ENCODE measurements around the gene DPP6.

DPP6 gene

DNA sequence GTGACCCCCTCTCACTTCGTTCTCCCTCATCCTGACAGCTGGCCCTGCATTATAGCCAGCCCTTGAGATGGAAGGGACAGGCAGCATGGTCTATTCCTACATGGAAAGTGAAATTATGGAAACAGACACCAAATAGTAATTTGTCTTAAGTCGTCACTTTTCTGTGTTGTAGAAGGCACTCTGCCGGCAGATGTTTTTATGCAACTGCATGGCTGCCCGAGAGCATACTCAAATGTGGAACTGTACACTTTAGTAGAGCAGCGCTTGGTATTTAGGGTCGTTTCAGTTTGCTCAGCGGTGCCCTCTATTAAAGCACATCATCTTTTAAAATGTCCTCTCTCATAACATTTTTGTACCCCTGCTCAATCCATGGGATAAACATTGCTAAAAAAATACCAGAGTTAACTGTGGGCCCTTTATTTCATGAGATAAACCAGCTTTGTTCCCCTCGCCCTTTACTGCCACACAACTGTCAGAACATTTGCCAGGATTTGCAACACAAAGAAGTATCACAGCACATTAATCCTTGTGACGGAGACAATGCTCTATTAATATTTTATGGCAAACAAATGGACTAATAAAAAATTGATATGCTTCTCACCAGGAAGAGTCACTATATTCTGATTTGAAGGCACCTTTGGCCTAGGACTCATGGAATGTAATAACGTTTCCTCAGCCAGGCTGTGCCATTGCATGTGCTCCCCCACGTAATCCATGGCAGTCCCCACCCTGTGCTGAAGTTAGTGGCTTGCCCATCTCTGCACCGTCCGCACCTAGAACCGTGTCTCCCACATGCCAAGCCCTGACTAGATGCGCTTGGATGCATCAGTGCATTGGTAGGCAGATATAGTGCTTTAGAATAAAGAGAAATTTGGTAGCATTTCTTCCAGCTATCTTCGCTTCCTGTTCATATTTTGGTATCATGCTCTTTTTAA, 729.4 kb downstream of the DPP6 start:
- no peak for DNase-seq

DNA sequence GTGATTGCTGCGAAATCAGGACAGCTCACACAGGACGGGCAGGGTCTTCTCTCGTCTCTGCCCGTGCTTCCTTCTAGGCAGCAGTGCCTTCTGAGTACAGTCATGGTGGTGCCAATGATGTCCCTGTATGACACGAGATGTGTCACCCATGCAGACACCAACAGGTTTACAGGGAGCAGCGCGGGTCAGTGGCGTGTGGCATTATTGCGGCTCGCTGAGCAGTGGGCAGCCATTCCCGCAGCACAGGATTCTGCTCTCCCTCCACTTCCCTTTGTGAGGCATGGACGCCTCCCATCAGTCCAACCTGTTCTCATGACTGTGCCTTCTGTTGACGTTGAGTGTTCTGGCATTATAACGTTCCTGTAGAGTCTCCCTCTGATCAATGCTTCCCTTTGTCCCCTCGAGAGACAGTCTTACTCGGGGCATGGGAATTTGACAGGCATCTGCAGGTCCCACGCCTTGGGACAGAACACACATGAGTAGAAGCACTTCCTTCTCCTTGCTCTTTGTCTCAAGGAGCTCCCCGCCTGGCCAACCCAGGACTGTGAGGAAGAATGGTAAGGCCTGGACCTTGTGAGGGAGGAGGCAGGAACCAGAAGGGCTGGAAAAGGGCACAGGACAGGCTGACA, 731.2 kb downstream of the DPP6 start:
- DNase-seq: no peak

DNA sequence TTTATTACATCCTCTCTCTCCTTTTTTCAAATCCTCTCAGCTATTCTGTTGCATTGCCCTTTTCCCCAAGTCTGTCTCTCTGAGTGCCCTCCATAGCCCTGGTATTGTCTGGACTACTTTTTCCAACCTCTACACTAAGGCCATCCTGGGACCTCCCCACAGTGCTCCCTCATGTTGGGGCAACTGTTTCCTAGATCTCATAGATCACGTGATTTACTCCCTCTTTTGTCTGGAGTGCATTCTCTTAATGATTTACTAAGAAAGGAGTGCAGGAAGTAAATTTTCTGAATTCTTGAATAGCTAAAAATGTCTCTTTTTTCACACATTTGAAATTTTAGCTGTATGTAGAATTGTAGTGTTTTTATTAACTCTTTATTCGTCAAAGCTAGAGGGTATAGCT, 733.7 kb downstream of the DPP6 start:
- DNase-seq: no peak

DNA sequence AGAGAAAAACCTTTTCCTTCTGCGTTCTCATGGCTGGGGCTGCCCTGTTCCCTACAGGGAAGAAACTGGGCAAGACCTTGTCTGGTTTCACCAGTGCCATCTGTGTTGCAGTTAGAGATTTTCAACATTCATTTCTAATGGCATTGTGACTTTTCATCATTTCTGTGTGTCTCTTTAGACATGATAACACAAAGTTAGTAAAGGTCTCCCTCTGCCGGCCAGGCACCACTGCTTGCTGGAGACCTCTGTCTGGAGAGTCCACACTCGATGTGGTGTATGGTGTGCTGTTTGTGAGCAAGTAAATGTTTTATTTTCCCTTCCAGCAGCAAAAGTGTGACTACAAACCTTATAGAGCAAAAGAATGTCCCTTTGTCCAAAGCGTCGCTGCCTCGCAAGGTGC, 737.2 kb downstream of the DPP6 start:
- DNase-seq: no peak

DNA sequence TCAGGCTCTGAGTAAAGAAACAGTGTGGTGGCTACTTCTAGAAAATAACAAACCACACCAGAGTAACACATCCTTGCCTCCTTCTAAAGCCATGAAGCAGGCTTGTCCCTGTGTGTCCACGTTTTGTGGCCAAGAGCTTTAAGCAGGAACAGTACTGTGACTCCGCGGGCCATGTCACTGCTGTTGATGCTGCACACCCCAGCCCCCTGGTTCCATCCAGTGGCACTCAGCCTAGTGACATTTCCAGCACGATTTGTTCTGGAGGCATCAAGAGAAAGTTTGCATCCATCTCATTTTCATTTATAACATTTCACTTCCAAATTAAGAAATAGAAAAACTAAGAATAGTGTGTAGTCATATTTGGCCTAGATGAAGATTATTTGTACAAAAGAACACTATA, 739.4 kb downstream of the DPP6 start:
- no peak for DNase-seq

DNA sequence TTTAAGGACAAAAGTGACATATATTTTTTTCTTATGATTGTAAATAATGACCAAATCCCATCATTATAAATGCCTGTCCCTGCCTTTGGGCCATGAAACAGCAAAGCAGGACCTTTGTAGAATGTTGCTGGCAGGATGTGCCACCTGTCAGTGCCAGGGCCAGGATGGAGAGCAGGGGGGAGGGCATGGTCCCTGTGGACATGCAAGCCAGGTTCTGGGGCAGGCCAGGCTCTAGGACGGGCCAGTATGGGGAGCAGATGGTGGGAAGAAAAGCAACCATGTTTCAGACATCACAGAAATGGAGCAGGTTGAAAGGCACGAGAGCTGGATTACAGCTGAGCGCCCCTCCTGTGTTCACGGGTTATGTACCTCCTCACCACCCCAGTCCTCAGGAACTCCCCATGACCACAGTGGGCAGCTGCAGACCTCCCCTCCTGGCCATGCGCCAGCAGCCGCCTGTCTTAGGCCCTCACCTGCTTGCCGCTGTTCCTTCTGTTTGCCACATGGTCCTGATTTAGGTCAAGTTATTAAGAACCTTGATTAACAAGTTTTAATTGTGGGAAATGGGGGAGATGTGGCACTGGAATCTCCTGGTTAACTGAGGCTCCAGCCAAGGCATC, 740.3 kb downstream of the DPP6 start:
- no peak for DNase-seq

DNA sequence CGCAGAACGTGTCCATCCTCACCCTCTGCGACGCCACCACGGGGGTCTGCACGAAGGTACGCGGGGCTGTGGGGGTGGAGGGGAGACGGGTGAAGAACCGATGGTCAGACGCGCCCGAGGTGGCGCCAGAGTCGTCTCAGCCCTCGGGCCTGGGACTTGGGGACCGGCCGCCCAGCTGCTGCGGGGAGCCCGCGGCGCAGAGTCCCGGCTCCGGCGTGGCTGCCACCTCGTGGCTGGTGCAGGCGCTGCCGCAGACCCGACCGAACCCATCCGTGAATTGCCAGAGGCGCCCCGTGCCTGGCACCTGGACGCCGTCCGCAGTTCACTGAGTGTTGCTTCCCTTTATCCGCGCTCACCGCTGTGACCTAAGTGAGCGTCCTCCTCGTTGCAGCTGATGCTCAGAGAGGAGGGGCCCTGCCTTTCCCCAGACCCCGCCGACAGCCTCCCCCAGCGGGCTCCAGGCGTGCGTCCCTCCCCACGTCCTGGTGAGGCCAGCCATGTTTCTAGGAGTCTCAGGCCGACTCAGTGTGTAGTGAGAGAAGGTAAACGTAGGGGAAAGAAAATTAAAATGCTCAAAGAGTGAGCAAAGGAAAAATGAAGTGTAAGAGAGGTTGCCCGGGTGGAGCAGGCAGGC, 742.1 kb downstream of the DPP6 start:
- DNase-seq: no peak

DNA sequence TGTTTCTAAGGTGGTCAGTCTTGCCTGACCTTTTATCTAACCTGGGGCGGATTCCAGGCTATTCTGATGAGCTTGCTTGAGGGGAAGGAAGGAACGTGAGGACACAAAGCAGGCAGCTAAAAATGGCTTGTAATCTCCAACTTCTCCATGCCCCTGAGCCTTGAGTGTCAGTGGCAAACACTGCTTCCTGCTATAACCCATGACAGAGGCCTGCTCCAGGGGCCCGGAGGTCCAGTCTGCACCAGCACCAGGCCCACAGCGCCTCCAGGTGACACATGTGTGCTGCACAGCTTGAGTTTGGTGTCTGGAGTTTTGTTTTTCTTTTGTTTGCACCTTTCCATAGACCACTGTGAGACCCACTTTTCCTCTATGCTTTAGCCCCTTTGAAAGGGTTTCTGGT, 742.8 kb downstream of the DPP6 start:
- DNase-seq: no peak

DNA sequence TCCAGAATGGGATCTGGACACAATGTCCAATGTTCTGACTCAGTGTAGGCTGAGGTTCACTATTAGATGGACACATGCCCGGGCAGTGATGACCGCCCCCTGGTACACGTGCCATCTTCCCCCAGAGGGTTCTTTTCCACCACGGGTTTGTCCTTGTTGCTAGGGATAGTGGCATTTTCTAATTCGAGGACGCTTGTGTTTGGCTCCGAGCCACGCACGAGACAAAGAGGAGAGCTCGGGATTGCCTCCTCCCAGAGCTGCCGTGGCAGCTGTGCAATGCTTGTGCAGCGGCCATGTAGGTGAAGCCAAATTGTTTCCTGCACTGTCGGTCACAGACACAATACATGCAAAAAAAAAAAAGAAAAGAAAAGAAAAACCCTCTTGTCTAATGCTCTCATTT, 743.2 kb downstream of the DPP6 start:
- no peak for DNase-seq

DNA sequence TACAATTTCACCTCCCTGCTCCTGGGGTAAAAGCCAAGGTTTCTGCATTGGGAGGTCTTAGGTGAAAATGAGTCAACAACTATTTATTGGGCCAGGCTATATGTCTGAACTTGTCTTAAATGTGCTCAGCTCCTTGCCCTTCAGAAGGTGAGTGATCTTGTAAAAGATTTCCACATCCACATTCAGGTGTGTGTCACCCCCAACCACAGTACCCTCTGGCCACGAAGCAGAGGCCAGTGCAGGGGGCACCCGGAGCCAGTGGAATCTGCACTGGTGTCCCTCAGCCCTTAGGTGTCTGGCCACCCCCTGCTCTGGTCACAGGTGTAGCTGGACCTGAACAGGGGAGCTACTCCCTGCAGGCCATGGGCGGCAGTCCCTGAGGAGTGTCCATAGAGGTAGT, 752.3 kb downstream of the DPP6 start:
- DNase-seq: no peak

DNA sequence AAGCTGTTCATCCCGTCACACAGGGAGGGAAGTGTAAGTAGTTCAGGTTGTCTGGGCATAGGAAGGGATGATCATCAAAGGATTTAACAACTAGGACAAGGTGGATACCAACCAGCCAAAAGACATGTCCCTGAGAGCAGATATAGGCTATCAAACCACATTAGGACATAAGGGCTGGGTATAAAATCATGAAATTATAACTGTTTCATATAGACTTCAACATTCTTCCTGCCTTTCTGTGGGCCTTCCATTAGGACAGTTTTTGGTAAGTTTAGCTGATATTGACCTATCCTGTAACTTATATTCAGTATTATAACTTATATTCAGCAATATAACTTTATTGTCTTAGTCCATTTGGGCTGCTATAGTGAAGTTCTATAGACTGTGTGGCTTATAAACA, 759.8 kb downstream of the DPP6 start:
- no peak for DNase-seq

DNA sequence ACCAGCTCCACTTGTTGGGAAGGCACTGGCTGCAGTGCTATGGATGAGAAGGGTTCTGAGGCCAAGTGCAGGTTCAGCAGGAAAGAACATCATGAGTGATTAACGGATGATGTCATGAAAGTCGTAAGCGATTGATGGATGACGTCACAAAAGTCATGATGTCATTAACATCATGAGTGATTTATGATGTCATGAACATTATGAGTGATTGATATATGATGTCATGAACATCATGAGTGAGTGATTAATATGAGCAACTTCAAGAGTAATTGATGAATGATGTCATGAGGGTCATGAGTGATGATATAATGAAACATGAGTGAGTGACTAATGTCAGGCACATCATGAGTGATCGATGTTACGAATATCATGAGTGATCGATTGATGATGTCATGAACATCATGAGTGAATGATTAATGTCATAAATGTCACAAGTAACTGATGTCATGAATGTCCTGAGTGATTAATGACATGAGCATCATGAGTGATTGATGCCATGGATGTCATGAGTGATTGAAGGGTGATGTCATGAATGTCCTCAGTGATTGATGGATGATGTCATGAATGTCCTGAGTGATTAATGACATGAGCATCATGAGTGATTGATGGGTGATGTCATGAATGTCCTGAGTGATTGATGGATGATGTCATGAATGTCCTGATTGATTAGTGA, 765.2 kb downstream of the DPP6 start:
- no peak for DNase-seq

DNA sequence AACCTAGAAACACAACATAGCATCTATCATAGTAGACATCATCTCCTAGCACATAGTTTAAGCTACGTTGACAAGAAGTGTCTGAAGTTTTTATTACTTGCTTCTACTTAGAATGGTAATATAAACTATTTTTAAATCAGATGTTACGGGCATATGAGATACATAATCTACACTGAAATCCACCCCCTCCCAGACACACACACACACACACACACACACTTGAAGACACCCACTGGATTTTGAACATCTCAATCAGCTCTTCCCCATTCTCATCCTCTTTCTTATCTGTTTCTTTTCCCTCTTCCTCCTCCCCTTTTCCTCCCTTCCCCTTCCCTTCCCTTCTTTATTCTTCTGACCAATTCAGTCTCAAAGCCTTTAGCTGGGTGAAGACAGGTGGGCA, 774.8 kb downstream of the DPP6 start:
- DNase-seq: no peak

DNA sequence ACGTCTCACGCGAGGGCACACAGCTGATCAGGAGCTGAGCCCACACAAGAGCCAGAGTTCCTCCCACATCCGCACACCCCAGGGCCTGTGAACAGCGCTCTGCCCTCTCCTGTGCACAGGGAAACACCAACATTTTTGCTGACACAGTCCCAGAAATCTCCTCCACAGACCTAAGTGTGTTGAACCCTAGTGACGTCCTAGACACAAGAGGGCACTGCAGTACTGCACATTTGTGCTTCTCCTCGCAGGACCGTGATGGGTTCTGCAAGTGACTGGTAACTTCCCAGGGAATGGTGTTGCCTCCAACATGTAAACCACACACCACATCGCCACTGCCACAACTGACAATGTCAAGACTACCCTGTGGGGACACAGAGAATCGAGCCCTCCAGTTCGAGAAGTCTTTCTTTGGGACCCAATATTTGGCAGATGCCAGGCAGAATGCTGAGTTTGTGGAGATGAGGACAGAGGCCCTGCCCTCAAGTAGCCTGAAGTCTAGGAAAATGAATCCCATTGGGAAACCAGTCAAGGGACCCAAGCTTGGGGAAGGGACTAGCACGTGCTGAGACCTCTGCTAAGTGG, 780.5 kb downstream of the DPP6 start:
- DNase-seq: no peak

DNA sequence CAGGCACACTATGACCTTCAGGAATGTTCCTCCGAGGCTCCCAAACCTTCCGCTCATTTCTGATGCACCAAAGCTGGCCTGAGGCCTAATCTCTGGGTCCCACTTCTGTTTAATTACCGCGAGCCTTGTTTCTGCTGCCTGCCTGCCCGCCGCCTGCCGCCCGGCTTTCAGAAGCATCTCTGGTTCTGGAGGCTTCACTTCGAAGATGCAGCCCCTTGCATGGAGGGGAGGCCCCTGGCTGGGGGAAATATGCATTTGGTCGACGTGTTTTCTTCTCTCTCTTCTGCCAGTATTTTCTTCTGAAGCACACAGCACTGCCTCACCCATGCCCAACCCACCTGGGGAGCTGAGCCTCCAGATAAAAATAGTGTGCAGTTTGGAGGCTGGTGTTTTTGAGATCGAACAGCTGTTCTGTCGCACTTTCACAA, 783.8 kb downstream of the DPP6 start:
- DNase-seq: no peak

DNA sequence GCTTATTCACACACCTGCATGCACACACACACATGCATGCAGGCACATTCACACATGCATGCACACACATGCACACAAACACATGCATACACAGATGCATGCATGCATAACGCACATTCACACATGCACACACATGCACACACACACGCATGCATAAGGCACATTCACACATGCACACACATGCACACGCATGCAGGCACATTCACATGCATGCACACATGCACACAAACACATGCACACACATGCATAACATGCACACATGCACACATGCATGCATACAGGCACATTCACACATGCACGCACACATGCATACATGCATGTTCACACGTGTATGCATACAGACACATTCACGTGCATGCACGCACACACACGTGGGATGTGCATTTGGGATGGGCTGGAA, 784.9 kb downstream of the DPP6 start:
- DNase-seq: no peak

DNA sequence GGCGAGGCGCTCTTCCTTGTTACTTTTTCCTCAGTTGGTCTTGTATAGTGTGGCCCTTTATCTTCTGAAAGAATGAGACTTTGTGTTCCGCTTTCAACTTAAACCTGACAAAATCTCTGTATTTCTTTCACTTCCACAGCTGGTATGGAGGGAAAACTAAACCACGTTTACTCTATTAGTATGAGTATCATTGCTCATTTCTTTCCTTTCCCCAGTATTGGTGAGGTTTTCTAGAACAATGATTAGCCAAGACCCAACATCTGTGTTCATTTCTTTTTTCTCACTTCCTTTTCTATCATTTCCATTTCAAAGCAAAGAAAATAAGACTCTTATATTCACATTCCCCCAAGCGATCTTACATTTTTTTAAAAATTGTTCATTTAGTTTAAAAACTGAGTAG, 785.4 kb downstream of the DPP6 start:
- DNase-seq: no peak

DNA sequence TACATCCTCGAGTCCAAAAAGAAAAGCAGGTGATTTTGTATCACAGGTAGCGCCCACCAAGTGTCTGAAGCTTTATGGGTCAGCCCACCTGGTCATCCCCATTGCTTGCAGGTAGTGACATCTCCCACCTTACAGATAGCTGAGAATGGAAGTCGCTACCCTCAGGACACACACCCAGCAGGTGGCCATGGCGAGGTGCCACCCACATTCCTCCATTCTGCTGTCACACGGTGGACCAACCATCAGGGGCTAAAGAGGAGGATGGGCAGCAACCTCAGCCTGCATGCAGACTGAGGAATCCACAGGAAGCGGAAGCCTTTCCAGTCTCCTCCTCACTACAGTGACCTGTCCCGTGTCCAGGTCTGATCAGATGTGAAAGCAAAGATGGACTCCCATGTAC, 787.9 kb downstream of the DPP6 start:
- no peak for DNase-seq

DNA sequence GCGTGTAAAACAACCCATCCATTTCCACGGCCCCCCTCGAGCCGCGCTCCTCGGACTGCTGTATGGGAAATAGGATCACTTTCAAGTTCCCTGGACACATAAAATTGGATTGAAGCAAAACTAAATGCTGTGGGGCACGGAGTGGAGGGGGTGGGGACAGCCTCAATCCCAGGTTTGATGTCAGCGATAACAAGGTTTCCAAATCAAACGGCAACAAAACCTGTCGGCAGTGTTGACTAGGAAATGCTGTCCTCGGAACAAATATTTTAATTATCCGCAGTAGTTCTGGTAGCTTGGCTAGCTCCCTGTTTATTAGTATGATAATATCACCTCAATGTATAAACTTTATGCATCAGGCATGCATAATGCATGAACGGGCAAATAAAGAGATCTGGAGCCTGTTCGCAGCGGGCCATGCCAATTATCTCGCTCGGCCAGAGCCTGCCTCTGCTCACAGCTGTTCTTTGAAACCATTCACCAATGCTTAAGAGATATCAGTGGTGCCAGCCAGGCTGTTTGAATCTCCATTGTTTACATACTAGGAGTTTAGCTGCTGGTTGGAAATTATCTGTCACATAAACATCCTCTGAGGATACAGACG, 789.6 kb downstream of the DPP6 start:
- no peak for DNase-seq

DNA sequence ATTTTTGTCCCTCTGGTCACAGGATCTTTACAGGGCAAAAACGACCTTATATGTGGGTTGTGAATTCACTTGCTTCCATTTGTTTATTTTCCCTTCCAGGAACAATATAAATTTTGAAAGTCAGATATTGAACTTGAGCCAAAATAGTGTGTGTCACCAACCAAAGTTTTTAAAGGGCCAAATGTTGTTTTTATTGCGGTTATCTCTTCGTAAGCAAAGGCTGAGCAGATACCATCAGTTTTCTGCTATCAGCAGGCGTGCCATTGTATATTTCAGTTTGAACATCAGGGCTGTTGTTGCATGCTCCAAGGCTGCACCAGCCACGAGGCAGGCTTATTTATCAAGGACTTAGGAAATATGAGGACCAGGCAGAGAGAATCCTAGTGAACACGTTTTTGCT, 790.4 kb downstream of the DPP6 start:
- no peak for DNase-seq

DNA sequence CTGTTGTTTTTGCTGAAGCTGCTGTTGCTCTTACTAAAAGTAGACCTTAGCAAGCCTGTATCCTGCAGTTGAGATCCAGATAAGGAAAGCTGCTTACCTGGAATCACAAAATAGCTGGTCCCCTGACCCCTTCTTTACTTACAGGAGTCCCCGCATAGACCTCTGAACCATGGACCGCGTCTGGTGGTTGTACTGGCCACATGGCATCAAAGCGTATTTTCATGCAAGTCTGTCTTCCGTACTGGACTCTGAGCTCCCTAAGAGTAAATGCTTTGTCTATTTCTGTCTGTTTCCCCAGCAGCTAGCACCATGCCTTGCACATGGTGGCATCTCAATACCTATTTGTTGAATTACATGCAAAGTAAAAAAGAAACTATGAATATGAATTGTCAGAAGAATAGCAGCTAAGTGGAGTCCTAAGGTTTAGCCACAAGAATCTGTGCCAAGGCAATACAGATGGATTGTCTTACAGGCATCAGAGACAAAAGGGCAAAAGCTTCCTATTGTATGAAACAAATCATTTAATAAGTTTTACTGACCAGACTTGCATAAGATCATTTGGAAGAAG, 791.6 kb downstream of the DPP6 start:
- DNase-seq: no peak

DNA sequence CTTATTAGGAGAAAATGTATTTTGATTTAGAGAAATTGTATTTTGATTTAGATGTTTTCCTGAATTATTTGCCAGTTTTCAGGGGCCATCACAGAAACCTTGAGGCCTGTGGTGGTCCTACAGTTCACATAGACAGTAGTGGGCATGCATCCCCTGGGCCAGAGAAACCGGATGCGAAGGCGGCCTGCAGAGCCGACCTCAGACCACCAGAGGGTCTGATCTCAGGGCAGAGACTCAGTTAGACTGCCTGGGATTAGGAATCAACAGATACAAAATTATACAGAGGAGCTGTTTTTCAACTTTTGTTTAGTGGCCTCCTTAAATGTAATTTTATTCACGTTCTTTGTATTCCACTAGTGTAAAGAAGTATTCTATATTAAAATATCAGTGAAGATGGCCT, 792.3 kb downstream of the DPP6 start:
- DNase-seq: no peak

Measured in NCI-H1436 treated with DMSO at 0.1 percent for 48 hours (cell line).